HG02943 (cell line): ENCODE data around the gene SNX22.

ENCODE experiments used
- ATAC-seq: cut with Tn5 transposase; IDR thresholded peaks from one replicate; pipeline ENCODE4 v1.9.1; 2021; ENCODE audit warnings: mild to moderate bottlenecking, low read depth, moderate library complexity; ENCODE audit not compliant: unreplicated experiment

SNX22 gene

GRCh38 chr15:64191971-64192830, 40.7 kb downstream of the SNX22 start:
- no peak for ATAC-seq

- ATAC-seq = no peak
Measured at GRCh38 chr15:64193971-64194370, 42.4 kb downstream of the SNX22 start.

GRCh38 chr15:64197425-64197824, 45.9 kb downstream of the SNX22 start:
- ATAC-seq = no peak

DNA sequence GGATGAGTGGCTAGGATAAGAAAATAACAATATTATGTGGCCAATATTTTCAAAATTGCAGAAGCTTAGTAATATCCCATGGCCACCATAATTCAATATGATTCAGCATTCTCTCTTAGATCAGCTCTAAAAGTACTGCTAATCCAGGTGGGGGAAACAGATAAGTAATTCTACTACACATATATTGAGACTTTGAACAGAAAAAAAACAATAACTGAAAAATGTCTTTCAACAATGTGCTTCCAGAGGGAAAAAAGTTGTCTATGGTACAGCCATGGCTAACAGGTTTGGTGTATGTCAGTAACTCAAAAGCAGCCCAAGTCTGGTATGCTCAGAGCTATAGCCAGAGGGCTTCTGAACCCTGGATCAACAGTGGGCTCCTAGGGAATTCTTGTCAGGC, 53.7 kb downstream of the SNX22 start:
- ATAC-seq = no peak
